CD4-positive, alpha-beta memory T cell (primary cell): ENCODE results near the gene PRDM16. TPM values are rescaled to one million over a fixed set of nuclear protein-coding genes. Genes with fewer than 3 reads are reported as not detected.

Experiments
- CTCF ChIA-PET: fragments of 350-600 bp; sonication (Branson Sonifier 250); formaldehyde crosslinking; loops from one replicate; lab custom pipeline; 2021; ENCODE audit warnings: inconsistent platforms; ENCODE audit not compliant: partially characterized antibody; lab: Charles Lee
- POLR2A ChIA-PET: fragments of 350-600 bp; sonication (Branson Sonifier 250); formaldehyde crosslinking; loops from one replicate; lab custom pipeline; 2021; ENCODE audit not compliant: partially characterized antibody; lab: Charles Lee
- DNase-seq, 5 donors: peaks; one replicate each; pipeline versions ENCODE4 v3.0.0 to v3.0.0-alpha.2; 2020 to 2022; ENCODE audit warnings: mixed read lengths in 1 of 5
- H3K27ac ChIP-seq: one replicate; pipeline ENCODE4 v1.7.0; 2013; ENCODE audit warnings: low read depth, low read length
- H3K27me3 ChIP-seq: 2 replicates; pipeline ENCODE4 v1.7.0; 2013; ENCODE audit warnings: mild to moderate bottlenecking, low read length, moderate library complexity; ENCODE audit not compliant: insufficient read depth
- H3K36me3 ChIP-seq: 2 replicates; pipeline ENCODE4 v1.7.0; 2013; ENCODE audit warnings: mild to moderate bottlenecking, low read length, moderate library complexity; ENCODE audit not compliant: insufficient read depth
- H3K4me1 ChIP-seq: 2 replicates; pipeline ENCODE4 v1.7.0; 2013; ENCODE audit warnings: mild to moderate bottlenecking, low read length, moderate library complexity; ENCODE audit not compliant: insufficient read depth
- H3K4me3 ChIP-seq, 2 donors: one replicate each; pipeline ENCODE4 v1.7.0; 2013; ENCODE audit warnings: low read length in 2 of 2, mild to moderate bottlenecking in 1 of 2
- H3K9me3 ChIP-seq, 2 donors: one replicate each; pipeline ENCODE4 v1.7.0; 2013; ENCODE audit warnings: low read length in 2 of 2, control low read depth in 1 of 2; ENCODE audit not compliant: control insufficient read depth in 1 of 2
- H3K27ac Mint-ChIP-seq, 7 donors: one replicate each; pipeline ENCODE4 v1.8.0; 2020 to 2021; ENCODE audit warnings: mixed read lengths in 7 of 7, mild to moderate bottlenecking in 6 of 7, inconsistent platforms in 3 of 7, moderate library complexity in 3 of 7
- H3K27me3 Mint-ChIP-seq, 2 donors: one replicate each; pipeline ENCODE4 v1.8.0; 2020 to 2021; ENCODE audit warnings: mixed read lengths in 2 of 2
- H3K36me3 Mint-ChIP-seq, 2 donors: one replicate each; pipeline ENCODE4 v1.8.0; 2020 to 2021; ENCODE audit warnings: mixed read lengths in 2 of 2, inconsistent platforms in 1 of 2, mild to moderate bottlenecking in 1 of 2
- H3K4me1 Mint-ChIP-seq, 4 donors: one replicate each; pipeline ENCODE4 v1.8.0; 2020 to 2021; ENCODE audit warnings: mixed read lengths in 4 of 4, mild to moderate bottlenecking in 1 of 4
- H3K4me3 Mint-ChIP-seq, 8 donors: one replicate each; pipeline ENCODE4 v1.8.0; 2020 to 2021; ENCODE audit warnings: mixed read lengths in 8 of 8, mild to moderate bottlenecking in 7 of 8, moderate library complexity in 6 of 8, inconsistent platforms in 3 of 8
- H3K9me3 Mint-ChIP-seq, 8 donors: one replicate each; pipeline ENCODE4 v1.8.0; 2020 to 2021; ENCODE audit warnings: mixed read lengths in 8 of 8, mild to moderate bottlenecking in 5 of 8, inconsistent platforms in 3 of 8, moderate library complexity in 1 of 8
- intact Hi-C: fragments of 100-400 bp; cut with micrococcal nuclease; formaldehyde crosslinking; loops from one replicate; pipeline ENCODE4 v1.15.1; 2023
- polyA plus RNA-seq, 2 donors: library from polyadenylated mRNA; unstranded; fragments of 300-500 nt; fragmentation: Illumina TruSeq; gene quantifications; one replicate each; pipeline ENCODE4 v1.2.3, GENCODE V29; 2021
- total RNA-seq, 2 experiments: library from RNA; stranded (reverse); gene quantifications; one replicate each; pipeline ENCODE4 v1.2.3, GENCODE V29; 2021

Gene PRDM16
- total and polyA plus RNA-seq, 4 experiments from 2014 or later: not detected

DNA sequence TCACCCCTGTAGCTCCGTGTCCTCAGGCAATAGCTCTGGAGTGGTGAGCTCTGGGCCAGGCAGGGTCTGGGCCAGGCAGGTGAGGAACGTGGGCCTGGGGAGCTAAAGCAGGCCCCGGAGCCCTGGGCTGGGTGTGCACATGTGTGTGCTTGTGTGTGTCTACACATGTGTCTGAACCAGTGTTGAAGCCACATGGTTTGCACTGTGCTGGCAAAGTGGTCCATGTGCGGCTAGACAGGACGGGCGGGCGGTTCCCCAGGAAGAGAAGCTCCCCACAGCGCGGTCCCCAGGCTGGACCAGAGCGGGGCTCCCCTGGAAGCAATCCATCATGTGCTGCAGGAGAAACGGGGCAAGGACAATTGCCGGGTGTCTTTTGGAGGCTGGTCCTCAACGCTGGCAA is 84.2 kb downstream of the PRDM16 start:
- no peak overlapping the region for H3K4me3 Mint-ChIP-seq
- peaks cover 0 to 2% (median 0%) of the 10 kb centered on the region in 8 donors for H3K9me3 Mint-ChIP-seq
- Histone ChIP-seq H3K27me3 (peaks cover 10% of the 10 kb centered on the region), H3K36me3 (no peaks in the 10 kb centered on the region), H3K9me3 (no peaks in the 10 kb centered on the region), H3K4me3 (no peak overlapping the region), H3K27ac (no peak overlapping the region), H3K4me1 (no peaks in the 10 kb centered on the region)
- no peaks in the 10 kb centered on the region for H3K36me3 Mint-ChIP-seq
- intact Hi-C loops: no loop called here
- peaks cover 7 to 11% of the 10 kb centered on the region in 2 donors for H3K27me3 Mint-ChIP-seq
- CTCF ChIA-PET: no interaction called here
- no peak overlapping the region for H3K27ac Mint-ChIP-seq
- POLR2A ChIA-PET: no interaction called here
- H3K4me1 Mint-ChIP-seq: no peaks in the 10 kb centered on the region
- no peak for DNase-seq

DNA sequence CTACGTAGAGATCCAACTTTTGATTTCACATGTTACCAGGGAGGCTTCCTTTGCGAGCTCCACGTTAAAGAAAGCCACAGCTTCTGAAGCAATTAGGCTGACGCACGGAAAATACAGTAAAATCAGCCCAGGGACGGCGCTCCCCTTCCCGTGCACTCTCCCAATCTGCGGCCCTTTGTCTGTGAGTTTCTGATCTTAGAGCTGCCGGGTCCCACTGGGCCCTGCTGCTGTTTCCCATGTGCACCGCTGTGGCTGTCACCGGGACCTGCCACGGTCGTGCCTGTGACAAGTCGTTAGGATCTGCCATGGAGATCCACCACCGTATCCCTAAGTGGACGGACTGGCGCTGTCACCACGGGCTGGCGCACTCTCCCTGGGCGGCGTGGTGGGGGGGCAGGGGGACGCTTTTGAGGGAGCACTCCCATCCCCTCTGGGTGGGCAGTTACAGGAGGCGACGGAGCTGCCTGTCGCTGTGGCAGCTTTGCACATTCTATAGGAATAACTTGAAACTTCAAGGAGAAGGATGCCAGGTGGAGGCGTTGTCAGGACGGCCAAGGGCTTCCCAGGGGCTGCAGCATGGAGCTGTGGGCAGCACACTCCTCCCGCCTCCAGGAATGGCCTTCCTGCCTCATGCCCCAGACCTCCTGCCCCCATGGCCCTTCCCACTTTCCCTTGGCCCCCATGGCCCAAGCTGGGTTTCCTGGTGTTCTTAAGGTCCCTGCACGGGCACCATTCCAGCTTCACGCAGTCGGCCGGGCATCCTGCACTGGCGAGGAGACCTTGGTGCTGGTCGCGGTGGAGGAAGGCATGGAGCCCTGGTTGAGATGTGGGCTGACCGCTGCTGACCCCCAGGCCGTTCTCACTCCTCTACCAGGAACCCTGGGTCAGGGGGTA is 85.1 kb downstream of the PRDM16 start:
- H3K9me3 Mint-ChIP-seq: peaks cover 0 to 2% (median 0%) of the 10 kb centered on the region in 8 donors
- Histone ChIP-seq H3K36me3 (no peaks in the 10 kb centered on the region), H3K27me3 (peaks cover 10% of the 10 kb centered on the region), H3K4me3 (no peak overlapping the region), H3K9me3 (no peaks in the 10 kb centered on the region), H3K27ac (no peak overlapping the region), H3K4me1 (no peaks in the 10 kb centered on the region)
- H3K4me1 Mint-ChIP-seq: no peaks in the 10 kb centered on the region
- intact Hi-C loops: no loop called here
- DNase-seq: no peak
- no peak overlapping the region for H3K4me3 Mint-ChIP-seq
- H3K27ac Mint-ChIP-seq: no peak overlapping the region
- ChIA-PET POLR2A (no interaction called here), CTCF (no interaction called here)
- peaks cover 7 to 11% of the 10 kb centered on the region in 2 donors for H3K27me3 Mint-ChIP-seq
- H3K36me3 Mint-ChIP-seq: no peaks in the 10 kb centered on the region

DNA sequence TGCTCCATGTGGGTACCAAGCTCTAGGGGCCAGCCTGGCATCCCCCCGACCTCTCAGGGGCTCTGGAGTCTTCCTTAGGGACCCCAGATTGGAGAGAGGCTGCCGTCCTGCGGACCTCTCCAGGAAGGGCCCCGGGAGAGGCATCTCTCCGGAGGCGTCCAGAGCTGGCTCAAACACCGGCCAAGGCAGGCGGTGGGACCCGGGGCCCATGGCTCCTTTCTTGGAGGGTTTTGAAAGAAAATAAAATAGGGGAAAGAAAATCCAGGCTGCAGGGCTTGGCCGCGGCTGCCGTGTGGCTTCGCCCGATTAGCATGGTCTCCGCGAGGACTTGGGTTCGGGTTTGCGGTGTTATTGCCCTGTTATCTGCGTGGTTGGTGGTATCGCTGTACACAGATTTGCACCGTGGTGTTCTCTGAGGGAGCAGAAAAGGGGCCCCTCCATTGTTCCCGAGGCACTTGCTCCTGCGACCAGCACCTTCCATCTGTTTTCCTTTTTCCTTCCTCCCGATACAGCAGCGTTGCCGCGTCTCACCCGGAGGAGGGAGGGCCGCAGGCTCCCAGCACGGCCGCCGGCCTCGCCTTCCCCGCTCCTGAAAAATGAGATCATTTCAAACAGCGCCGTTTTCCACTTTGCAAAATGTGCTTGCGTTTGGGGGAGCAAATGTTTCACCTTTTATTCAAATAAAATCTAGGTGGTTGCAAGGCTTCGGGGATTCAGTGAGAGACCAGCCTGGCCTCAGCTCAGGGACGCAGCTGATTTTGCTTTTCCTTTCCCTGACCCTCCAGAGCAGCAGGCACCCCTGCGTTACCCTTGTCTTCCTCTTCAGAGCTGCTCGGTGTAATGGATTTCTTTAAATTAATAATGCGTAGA is 86.3 kb downstream of the PRDM16 start:
- ChIA-PET POLR2A (no interaction called here), CTCF (no interaction called here)
- Histone ChIP-seq H3K9me3 (no peaks in the 10 kb centered on the region), H3K4me1 (no peaks in the 10 kb centered on the region), H3K27ac (no peak overlapping the region), H3K36me3 (no peaks in the 10 kb centered on the region), H3K4me3 (no peak overlapping the region), H3K27me3 (peaks cover 10% of the 10 kb centered on the region)
- H3K36me3 Mint-ChIP-seq: no peaks in the 10 kb centered on the region
- H3K27me3 Mint-ChIP-seq: peaks cover 7 to 13% of the 10 kb centered on the region in 2 donors
- no peak overlapping the region for H3K4me3 Mint-ChIP-seq
- H3K9me3 Mint-ChIP-seq: peaks cover 0 to 2% (median 0%) of the 10 kb centered on the region in 8 donors
- no peak for DNase-seq
- intact Hi-C loops: no loop called here
- H3K4me1 Mint-ChIP-seq: peaks cover 0 to 1% (median 0%) of the 10 kb centered on the region in 4 donors
- no peak overlapping the region for H3K27ac Mint-ChIP-seq

DNA sequence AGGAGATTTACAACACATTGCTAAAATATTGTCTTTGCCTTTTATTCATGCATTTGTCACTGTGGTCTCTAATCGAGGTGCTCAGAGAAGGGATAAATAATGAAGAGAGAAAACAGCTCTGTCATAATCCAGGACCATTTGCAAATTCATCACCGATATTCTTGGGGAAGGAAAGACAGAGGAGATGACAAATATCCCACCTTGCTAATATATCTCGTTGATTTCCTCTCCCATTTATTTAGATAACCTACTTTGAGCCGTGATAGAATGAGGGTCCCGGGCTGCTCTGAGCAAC is 86.9 kb downstream of the PRDM16 start:
- H3K27me3 Mint-ChIP-seq: peaks cover 7 to 13% of the 10 kb centered on the region in 2 donors
- no peaks in the 10 kb centered on the region for H3K36me3 Mint-ChIP-seq
- Histone ChIP-seq H3K27ac (no peak overlapping the region), H3K27me3 (peaks cover 10% of the 10 kb centered on the region), H3K9me3 (no peaks in the 10 kb centered on the region), H3K4me1 (no peaks in the 10 kb centered on the region), H3K36me3 (no peaks in the 10 kb centered on the region), H3K4me3 (no peak overlapping the region)
- peaks cover 0 to 3% (median 1%) of the 10 kb centered on the region in 4 donors for H3K4me1 Mint-ChIP-seq
- ChIA-PET POLR2A (no interaction called here), CTCF (no interaction called here)
- DNase-seq: no peak
- intact Hi-C loops: no loop called here
- peaks cover 0 to 2% (median 0%) of the 10 kb centered on the region in 8 donors for H3K9me3 Mint-ChIP-seq
- H3K4me3 Mint-ChIP-seq: no peak overlapping the region
- H3K27ac Mint-ChIP-seq: no peak overlapping the region

DNA sequence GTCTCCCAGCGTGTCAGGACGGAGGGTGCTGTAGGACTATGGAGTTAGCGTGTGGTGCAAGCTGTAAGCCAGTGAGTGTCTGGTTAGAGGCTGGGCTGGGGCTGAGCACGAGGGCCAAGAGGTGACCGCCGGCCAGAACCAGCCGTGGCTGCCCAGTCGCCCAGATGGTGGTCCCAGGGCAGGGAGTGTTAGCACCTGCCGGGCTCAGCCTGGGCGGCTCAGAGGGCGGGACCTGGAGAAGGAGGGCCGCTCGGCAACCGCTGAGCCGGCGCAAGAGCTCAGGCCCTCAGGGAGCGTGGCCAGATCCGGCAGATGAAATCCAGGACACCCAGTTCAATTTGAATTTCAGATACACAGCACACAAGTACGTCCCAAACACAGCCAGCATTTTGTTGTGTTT is 87.9 kb downstream of the PRDM16 start:
- intact Hi-C loops: no loop called here
- H3K9me3 ChIP-seq: no peaks in the 10 kb centered on the region
- peaks cover 10% of the 10 kb centered on the region for H3K27me3 ChIP-seq
- DNase-seq: no peak
- Mint-ChIP-seq H3K4me3 (no peak overlapping the region), H3K27me3 (peaks cover 7 to 13% of the 10 kb centered on the region in 2 donors), H3K27ac (no peak overlapping the region), H3K4me1 (peaks cover 0 to 6% (median 3%) of the 10 kb centered on the region in 4 donors), H3K36me3 (no peaks in the 10 kb centered on the region), H3K9me3 (peaks cover 0 to 2% (median 0%) of the 10 kb centered on the region in 8 donors)
- no peaks in the 10 kb centered on the region for H3K4me1 ChIP-seq
- CTCF ChIA-PET: no interaction called here
- H3K36me3 ChIP-seq: no peaks in the 10 kb centered on the region
- no peak overlapping the region for H3K27ac ChIP-seq
- H3K4me3 ChIP-seq: no peak overlapping the region
- POLR2A ChIA-PET: no interaction called here

DNA sequence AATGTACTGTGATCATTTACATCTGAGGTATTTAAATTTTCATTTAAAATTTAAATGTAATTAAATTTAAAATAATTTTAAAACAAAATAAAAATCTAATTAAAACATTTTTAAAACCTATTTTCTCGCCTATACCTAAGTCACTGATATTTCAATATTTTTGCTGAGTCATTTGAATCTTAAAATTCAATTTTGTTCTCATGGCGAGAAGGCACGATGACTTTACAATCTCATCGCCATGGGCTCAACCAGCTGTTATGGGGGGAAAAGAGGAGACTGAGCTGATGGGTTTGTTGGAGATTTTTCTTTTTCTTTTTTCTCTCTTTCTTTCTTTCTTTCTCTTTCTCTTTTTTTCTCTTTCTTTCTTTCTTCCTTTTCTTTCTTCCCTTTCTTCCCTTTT is 89.3 kb downstream of the PRDM16 start:
- H3K27me3 Mint-ChIP-seq: peaks cover 5 to 13% of the 10 kb centered on the region in 2 donors
- peaks cover 10% of the 10 kb centered on the region for H3K27me3 ChIP-seq
- H3K4me3 Mint-ChIP-seq: no peak overlapping the region
- intact Hi-C loops: no loop called here
- peaks cover 0 to 2% (median 0%) of the 10 kb centered on the region in 8 donors for H3K9me3 Mint-ChIP-seq
- POLR2A ChIA-PET: no interaction called here
- DNase-seq: no peak
- H3K4me1 Mint-ChIP-seq: peaks cover 0 to 6% (median 3%) of the 10 kb centered on the region in 4 donors
- no peak overlapping the region for H3K27ac ChIP-seq
- no peaks in the 10 kb centered on the region for H3K4me1 ChIP-seq
- CTCF ChIA-PET: no interaction called here
- no peak overlapping the region for H3K27ac Mint-ChIP-seq
- H3K9me3 ChIP-seq: no peaks in the 10 kb centered on the region
- no peaks in the 10 kb centered on the region for H3K36me3 ChIP-seq
- no peaks in the 10 kb centered on the region for H3K36me3 Mint-ChIP-seq
- no peak overlapping the region for H3K4me3 ChIP-seq

DNA sequence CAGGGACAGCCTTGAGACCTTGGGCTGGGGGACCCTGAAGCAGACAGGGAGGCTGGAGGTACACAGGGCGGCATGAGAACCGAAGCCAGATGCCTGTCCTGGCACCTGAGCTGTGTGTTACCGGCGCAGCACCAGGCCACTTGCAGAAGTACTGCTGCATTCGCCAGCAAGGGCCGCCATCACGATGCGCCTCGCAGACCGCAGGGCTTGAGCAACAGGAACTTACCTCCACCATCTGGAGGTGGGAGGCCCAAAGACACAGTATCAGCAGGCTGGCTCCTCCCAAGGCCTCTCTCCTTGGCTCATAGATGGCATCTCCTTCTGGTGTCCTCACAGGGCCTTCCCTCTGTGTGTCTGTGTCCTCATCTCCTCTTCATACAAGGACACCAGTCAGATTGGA is 90.1 kb downstream of the PRDM16 start:
- DNase-seq: no peak
- no peak overlapping the region for H3K27ac Mint-ChIP-seq
- Histone ChIP-seq H3K27me3 (peaks cover 10% of the 10 kb centered on the region), H3K4me1 (no peaks in the 10 kb centered on the region), H3K9me3 (no peaks in the 10 kb centered on the region), H3K4me3 (no peak overlapping the region), H3K36me3 (no peaks in the 10 kb centered on the region), H3K27ac (no peak overlapping the region)
- H3K4me3 Mint-ChIP-seq: no peak overlapping the region
- H3K27me3 Mint-ChIP-seq: peaks cover 5 to 12% of the 10 kb centered on the region in 2 donors
- ChIA-PET POLR2A (no interaction called here), CTCF (no interaction called here)
- no peaks in the 10 kb centered on the region for H3K36me3 Mint-ChIP-seq
- peaks cover 0 to 6% (median 3%) of the 10 kb centered on the region in 4 donors for H3K4me1 Mint-ChIP-seq
- intact Hi-C loops: no loop called here
- peaks cover 0 to 2% (median 0%) of the 10 kb centered on the region in 8 donors for H3K9me3 Mint-ChIP-seq
